GM18870 (cell line): ENCODE results near the gene SPIB.
"Not testable (repeated sequence)": the region's sequence is repeated elsewhere in the genome, so short reads cannot be mapped to it uniquely, and the experiment has no call there.

Experiments used
- ATAC-seq: cut with Tn5 transposase; IDR thresholded peaks from one replicate; pipeline ENCODE4 v1.9.1; 2021; ENCODE audit warnings: moderate library complexity; ENCODE audit not compliant: unreplicated experiment

Gene SPIB

GRCh38 chr19:50465986-50466705 lies 47.4 kb downstream of the SPIB start:
- no peak for ATAC-seq

- no peak for ATAC-seq
These were observed 47.9 kb downstream of the SPIB start for GRCh38 chr19:50466706-50467039.

GRCh38 chr19:50467566-50467965 lies 48.8 kb downstream of the SPIB start:
- no peak for ATAC-seq

GRCh38 chr19:50468818-50469217 lies 50.1 kb downstream of the SPIB start:
- no peak for ATAC-seq

- ATAC-seq = not testable (repeated sequence)
These were observed 54.6 kb downstream of the SPIB start for GRCh38 chr19:50473336-50473735.

- ATAC-seq = no peak
These were observed 56.4 kb downstream of the SPIB start for GRCh38 chr19:50475101-50475568.

GRCh38 chr19:50475736-50476223 lies 57.0 kb downstream of the SPIB start:
- no peak for ATAC-seq

GRCh38 chr19:50476224-50476906 lies 57.6 kb downstream of the SPIB start, which contains the start of the genes EMC10 and GARIN5A:
Gene EMC10, plus strand, starts transcription at chr19:50476507. Its CDS starts 38 bp downstream, at chr19:50476545.
Gene GARIN5A, minus strand, starts transcription at chr19:50476848. Its CDS starts 460 bp downstream, at chr19:50476388.
- no peak for ATAC-seq

- ATAC-seq = no peak
These were observed 58.1 kb downstream of the SPIB start for GRCh38 chr19:50476907-50477238.

GRCh38 chr19:50477751-50478515 lies 59.2 kb downstream of the SPIB start:
- no peak for ATAC-seq

- ATAC-seq = no peak
These were observed 60.4 kb downstream of the SPIB start for GRCh38 chr19:50478901-50479715.

GRCh38 chr19:50479761-50480251 lies 61.1 kb downstream of the SPIB start:
- ATAC-seq = no peak

GRCh38 chr19:50480281-50481111 lies 61.8 kb downstream of the SPIB start:
- no peak for ATAC-seq
